Tibial nerve (tissue), 4 donors: Measurements from ENCODE around the gene OSBPL5.

Experiments used
- CTCF ChIP-seq, 5 experiments: fragments of 200-600 bp in 3 of 5; fragments of 450-650 bp in 2 of 5; sonication (generic) in 3 of 5; IDR thresholded peaks; one replicate each; pipeline ENCODE4 v1.5.1; 2016 to 2019; ENCODE audit warnings: antibody characterized with exemption in 5 of 5, mild to moderate bottlenecking in 3 of 5, moderate library complexity in 2 of 5
- EP300 ChIP-seq, 2 donors: sonication (generic); formaldehyde crosslinking; IDR thresholded peaks; one replicate each; pipeline ENCODE4 v1.6.1; 2017; ENCODE audit warnings: antibody characterized with exemption in 2 of 2, mild to moderate bottlenecking in 1 of 2
- POLR2A ChIP-seq, 2 donors: fragments of 450-650 bp; IDR thresholded peaks; one replicate each; pipeline ENCODE4 v1.6.1; 2017; ENCODE audit warnings: antibody characterized with exemption in 2 of 2, mild to moderate bottlenecking in 2 of 2, moderate library complexity in 2 of 2

GRCh38 chr11:3189196-3189843 is 24.2 kb upstream of the OSBPL5 start:
- TF ChIP-seq CTCF (IDR thresholded peaks at IDR 0.05), result no peak
- TF ChIP-seq EP300 (IDR thresholded peaks at IDR 0.05), result no peak
- no peak for TF ChIP-seq POLR2A (IDR thresholded peaks at IDR 0.05)
